ENCODE results near the gene CHSY1. TPM values are rescaled to one million over a fixed set of nuclear protein-coding genes. Genes with fewer than 3 reads are reported as not detected.

Gene CHSY1
- total RNA-seq, 1 donor from 2014 or later = 46.7 TPM

GRCh38 chr15:101180620-101181307 is 71.1 kb downstream of the CHSY1 start:
- Mint-ChIP-seq H3K27me3 (ENCODE audit: low read depth) (no peaks in the 10 kb centered on the region), H3K27ac (ENCODE audit: unreplicated experiment) (peak overlapping the region; percentile 23), H3K36me3 (ENCODE audit: low read depth) (peaks cover 24% of the 10 kb centered on the region), H3K4me3 (no peak overlapping the region), H3K4me1 (peaks cover 14% of the 10 kb centered on the region), H3K9me3 (no peaks in the 10 kb centered on the region)
- DNase-seq (ENCODE audit: low read depth, low spot score) = no peak
- TF ChIP-seq CTCF (conservative IDR thresholded peaks at IDR 0.05) = no peak

- DNase-seq (ENCODE audit: low read depth, low spot score) = no peak
- Mint-ChIP-seq H3K27ac (ENCODE audit: unreplicated experiment) (no peak overlapping the region), H3K9me3 (no peaks in the 10 kb centered on the region), H3K27me3 (ENCODE audit: low read depth) (no peaks in the 10 kb centered on the region), H3K4me1 (peaks cover 14% of the 10 kb centered on the region), H3K4me3 (no peak overlapping the region), H3K36me3 (ENCODE audit: low read depth) (peaks cover 27% of the 10 kb centered on the region)
- TF ChIP-seq CTCF (conservative IDR thresholded peaks at IDR 0.05) = no peak
These were observed 72.3 kb downstream of the CHSY1 start for GRCh38 chr15:101179341-101180153.

GRCh38 chr15:101178931-101179330 is 72.9 kb downstream of the CHSY1 start:
- DNase-seq (ENCODE audit: low read depth, low spot score) = no peak
- no peak overlapping the region for H3K4me3 Mint-ChIP-seq
- H3K27me3 Mint-ChIP-seq (ENCODE audit: low read depth) = no peaks in the 10 kb centered on the region
- H3K9me3 Mint-ChIP-seq = no peaks in the 10 kb centered on the region
- peaks cover 33% of the 10 kb centered on the region for H3K36me3 Mint-ChIP-seq (ENCODE audit: low read depth)
- peak overlapping the region; percentile 65 for H3K27ac Mint-ChIP-seq (ENCODE audit: unreplicated experiment)
- H3K4me1 Mint-ChIP-seq = peaks cover 16% of the 10 kb centered on the region
- TF ChIP-seq CTCF (conservative IDR thresholded peaks at IDR 0.05) = no peak

GRCh38 chr15:101178479-101178878 is 73.4 kb downstream of the CHSY1 start:
- no peak for DNase-seq (ENCODE audit: low read depth, low spot score)
- Mint-ChIP-seq H3K9me3 (no peaks in the 10 kb centered on the region), H3K27ac (ENCODE audit: unreplicated experiment) (peak overlapping the region; percentile 65), H3K27me3 (ENCODE audit: low read depth) (no peaks in the 10 kb centered on the region), H3K4me3 (no peak overlapping the region), H3K4me1 (peaks cover 19% of the 10 kb centered on the region), H3K36me3 (ENCODE audit: low read depth) (peaks cover 32% of the 10 kb centered on the region)
- TF ChIP-seq CTCF (conservative IDR thresholded peaks at IDR 0.05) = no peak

- peaks cover 31% of the 10 kb centered on the region for H3K36me3 Mint-ChIP-seq (ENCODE audit: low read depth)
- H3K27ac Mint-ChIP-seq (ENCODE audit: unreplicated experiment) = no peak overlapping the region
- peaks cover 22% of the 10 kb centered on the region for H3K4me1 Mint-ChIP-seq
- no peaks in the 10 kb centered on the region for H3K9me3 Mint-ChIP-seq
- no peaks in the 10 kb centered on the region for H3K27me3 Mint-ChIP-seq (ENCODE audit: low read depth)
- no peak for DNase-seq (ENCODE audit: low read depth, low spot score)
- TF ChIP-seq CTCF (conservative IDR thresholded peaks at IDR 0.05) = no peak
- H3K4me3 Mint-ChIP-seq = no peak overlapping the region
These were observed 74.0 kb downstream of the CHSY1 start for GRCh38 chr15:101177866-101178265.
